T-helper 2 cell (primary cell): ENCODE measurements around the gene LRTM2.

Experiments used
- DNase-seq, 5 experiments: peaks; one replicate each; pipeline versions ENCODE4 v3.0.0 to v3.0.0-alpha.2; 2012 to 2022

The LRTM2 gene

GRCh38 chr12:1830401-1830845 is 10.1 kb downstream of the LRTM2 start:
- DNase-seq: no peak

- DNase-seq: peak in 1 of 5 experiments; percentile 23
Observed at GRCh38 chr12:1830981-1831963, 10.9 kb downstream of the LRTM2 start.

GRCh38 chr12:1832801-1833595 is 12.6 kb downstream of the LRTM2 start:
- DNase-seq: no peak

- no peak for DNase-seq
Observed at GRCh38 chr12:1833596-1834028, 13.2 kb downstream of the LRTM2 start.

- DNase-seq: no peak
Observed at GRCh38 chr12:1834186-1834925, 14.0 kb downstream of the LRTM2 start.

- no peak for DNase-seq
Observed at GRCh38 chr12:1835211-1836131, 15.1 kb downstream of the LRTM2 start.

GRCh38 chr12:1836241-1836803 is 16.0 kb downstream of the LRTM2 start:
- DNase-seq: no peak

- no peak for DNase-seq
Observed at GRCh38 chr12:1836854-1837421, 16.6 kb downstream of the LRTM2 start.

GRCh38 chr12:1837541-1838204 is 17.3 kb downstream of the LRTM2 start:
- DNase-seq: no peak

- no peak for DNase-seq
Observed at GRCh38 chr12:1838205-1838993, 18.0 kb downstream of the LRTM2 start.

GRCh38 chr12:1838994-1839365 is 18.6 kb downstream of the LRTM2 start:
- no peak for DNase-seq

- no peak for DNase-seq
Observed at GRCh38 chr12:1839464-1839863, 19.1 kb downstream of the LRTM2 start.

- DNase-seq: no peak
Observed at GRCh38 chr12:1839956-1840951, 19.9 kb downstream of the LRTM2 start.

- no peak for DNase-seq
Observed at GRCh38 chr12:1840981-1841425, 20.6 kb downstream of the LRTM2 start.

- no peak for DNase-seq
Observed at GRCh38 chr12:1841586-1842182, 21.3 kb downstream of the LRTM2 start.

- DNase-seq: no peak
Observed at GRCh38 chr12:1842183-1842904, 22.0 kb downstream of the LRTM2 start.
